HG02623 (cell line): ENCODE results near the gene TMEM43.

Experiments
- ATAC-seq: cut with Tn5 transposase; IDR thresholded peaks from one replicate; pipeline ENCODE4 v1.9.1; 2021; ENCODE audit warnings: moderate library complexity; ENCODE audit not compliant: unreplicated experiment

TMEM43 gene

DNA sequence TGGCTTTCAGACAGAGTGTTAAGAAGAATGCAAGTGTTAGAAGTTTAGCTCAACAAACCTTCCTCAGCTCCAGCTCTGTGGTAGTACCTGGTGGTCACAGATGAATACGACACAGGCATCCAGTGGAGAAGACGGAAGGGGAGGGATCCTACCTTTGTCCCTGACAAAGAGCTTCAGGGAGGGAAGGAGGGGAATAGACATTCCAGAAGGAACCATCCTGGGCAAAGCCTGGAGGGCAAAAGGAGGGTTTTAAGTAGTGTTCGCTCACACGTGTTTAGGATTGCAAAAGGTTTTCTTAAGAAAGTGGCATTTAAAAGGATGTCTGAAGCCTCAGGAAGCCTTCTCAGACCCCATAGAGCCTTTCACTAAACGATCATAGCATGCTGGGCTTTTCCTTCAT is 3.0 kb upstream of the TMEM43 start:
- no peak for ATAC-seq

DNA sequence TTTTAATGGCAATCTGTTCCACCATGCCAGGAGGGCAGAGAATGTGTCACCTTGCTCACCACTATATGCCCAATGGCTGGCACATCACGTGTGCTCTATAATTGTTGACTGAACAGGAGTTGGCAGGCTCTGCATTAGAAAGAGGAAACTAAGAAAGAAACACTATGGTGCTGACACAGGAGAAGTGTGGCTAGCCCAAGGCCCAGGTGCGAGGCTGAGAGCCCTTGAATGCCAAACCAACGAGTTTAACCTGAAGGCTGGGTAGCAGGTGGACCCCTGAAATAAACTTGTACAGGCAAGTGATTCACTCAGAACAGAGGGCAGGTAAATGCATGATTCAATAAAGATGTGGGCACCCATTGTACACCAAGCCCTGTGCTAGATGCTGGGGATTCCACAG is 2.6 kb upstream of the TMEM43 start:
- no peak for ATAC-seq

DNA sequence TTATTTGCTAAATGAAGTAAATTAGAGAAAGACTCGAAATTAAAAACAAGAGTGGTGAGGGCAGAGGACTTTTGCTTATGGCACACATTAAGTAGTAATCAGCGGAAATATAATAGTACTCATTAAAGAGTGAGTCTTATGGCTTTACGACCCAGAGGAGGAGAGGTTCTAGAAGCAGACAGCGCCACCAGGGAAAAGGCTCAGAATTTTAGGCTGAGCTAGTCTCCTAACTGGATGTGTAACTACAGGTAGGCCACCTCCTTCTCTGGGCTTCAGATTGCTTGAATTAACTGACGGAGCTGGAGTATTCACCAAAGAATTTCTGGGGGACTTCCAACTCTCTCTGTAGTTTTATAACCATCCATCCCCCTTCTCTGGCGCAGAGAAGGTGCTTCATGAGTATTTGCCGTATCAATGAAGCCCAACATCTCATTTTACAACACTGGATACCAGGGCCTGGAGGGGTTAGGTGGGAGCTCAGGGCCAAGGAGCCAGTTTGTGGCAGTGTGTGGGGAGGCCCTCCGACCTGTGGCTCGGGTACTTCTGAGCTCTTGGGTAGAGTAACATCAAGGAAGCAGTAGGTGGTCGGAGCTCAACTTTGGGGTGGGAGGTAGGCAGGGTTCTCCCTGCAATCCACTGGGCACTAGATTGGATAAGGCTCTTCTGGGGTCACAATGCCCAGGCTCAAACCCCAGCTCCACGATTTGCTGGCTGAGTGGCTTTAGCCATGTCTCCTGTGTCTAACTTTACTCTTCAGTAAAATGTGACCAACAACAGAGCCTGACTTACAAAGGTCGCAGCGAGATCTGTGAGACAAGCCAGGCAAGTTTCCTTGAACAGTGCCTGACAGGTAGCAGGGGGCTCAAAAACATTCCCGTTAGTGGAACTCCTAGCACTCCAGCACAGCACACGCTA is 1.3 kb upstream of the TMEM43 start:
- ATAC-seq = no peak

DNA sequence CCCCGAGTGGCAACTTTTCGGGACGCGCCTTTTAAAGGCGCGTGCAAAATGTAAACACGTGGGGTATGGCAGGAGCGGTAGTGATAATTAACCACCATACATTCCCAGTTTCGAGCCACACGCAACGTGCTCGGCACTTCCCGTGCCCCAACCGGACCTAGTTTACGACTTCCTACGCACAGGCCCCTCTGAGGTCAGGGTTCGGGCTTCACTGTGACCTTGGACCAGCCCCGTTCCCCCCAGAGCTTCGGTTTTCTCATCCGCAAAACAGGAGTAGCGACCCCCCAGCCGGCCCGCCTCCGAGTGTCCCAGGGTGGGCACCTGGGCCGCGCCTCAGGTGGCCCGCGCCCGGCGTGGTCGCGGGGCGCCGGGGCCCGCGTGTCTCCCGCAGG is 633 bp upstream of the TMEM43 start:
- ATAC-seq = peak; percentile 35

DNA sequence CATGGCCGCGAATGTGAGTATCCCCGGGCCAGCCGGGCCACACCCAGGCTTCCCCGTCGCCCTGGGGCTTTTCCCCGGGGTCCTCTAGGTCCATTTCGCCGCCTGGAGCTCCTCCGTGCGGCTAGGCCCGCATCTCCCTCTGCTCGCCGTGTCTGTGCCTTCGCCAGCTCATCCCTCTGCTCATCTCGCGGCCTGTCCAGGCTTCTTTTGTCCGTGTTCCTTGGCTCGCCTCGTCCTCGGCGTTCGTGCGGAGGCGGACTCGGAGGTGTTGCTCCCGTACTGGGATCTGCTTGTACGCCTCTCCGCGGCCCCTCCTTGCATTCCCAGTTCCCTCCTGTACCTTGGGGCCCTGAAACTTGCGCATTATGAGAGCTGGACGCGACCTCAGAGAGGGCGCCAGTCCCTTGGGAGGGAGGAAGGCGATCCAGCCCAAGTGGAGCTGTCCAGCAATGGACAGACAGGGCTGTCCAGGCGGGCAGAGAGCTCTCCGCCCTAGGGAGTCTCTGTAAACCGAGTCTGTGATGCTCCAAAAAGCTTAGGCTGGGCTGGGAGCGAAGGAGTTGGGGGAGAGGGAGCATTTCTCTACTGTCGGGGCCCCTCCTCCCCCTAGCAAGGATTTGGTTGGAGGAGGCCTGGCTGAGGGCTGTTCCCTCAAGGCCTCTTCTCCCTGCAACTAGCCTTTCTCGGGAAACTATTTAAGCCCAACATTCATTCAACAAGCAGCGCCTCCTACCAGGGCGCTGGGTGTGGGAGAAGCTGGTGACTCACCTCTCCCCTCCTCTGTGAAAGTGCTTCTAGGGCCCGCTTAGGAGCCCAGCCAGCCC is 553 bp downstream of the TMEM43 start:
- peak; percentile 20 for ATAC-seq

DNA sequence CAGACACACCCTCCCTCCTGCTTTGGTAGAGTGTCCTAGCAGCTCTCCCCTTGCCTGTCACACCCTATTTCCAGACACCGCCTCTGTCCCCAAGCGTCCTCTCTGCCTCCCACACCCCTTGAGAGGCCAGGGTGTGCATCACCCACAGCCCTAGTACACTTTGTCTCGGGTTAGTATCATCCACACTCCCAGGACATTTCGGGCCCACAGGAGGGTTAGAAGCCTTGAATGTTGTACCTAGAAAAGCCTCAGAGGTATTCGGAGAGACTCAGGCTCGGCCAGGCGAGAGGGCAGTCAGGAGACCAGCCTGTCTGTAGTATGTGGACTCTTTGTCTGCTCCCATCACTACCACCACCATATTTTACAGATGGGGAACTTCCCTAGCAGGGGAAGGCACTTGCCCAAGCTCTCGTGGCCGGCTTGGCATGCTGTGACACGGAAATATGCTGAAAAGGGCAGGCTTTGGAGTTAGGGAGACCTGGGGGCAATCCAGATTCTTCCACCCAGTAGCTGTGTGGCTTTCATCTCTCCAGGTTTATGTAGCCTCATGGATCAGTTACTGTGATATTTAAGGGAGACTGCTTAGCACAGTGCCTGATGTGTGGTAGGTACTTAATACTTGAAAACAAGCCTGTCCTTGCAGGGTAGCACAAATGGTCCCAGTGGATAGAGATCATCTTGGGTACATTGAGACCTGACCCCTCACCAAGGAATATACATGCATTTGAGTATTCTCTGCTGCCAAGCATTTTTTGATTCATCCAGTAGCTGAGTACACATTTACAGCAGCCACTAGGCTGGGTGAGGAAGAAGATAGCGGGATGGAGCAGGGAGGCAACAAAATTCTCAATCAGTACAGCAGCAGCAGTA is 1.4 kb downstream of the TMEM43 start:
- no peak for ATAC-seq

DNA sequence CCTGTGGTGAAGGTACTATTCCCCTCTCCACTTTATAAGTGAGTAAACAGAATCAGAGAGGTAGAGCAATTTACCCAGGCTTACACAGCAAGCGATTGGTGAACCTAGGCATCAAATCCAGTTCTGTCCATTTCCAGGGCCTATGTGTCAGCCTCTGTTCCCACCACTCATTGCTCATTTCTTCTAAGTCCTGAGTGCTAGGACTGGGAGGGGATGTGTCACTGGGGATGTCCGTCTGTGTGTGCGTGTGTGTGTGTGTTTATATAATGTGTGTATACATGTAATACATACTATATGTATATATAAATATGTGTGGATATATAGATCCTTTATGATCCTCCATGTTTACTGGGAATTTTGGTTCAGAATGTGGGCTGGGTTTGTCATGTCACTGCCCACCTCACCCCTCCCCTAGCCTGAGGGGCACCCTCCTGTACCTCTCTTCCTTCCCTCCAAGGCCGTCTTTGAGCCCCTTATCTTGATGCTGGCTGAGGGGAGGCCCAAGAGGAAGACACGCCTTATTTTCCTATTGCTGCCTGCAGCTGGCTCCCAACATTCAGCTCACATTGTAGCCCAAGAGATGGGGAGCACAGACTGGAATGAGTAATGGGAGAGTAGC is 2.1 kb downstream of the TMEM43 start:
- ATAC-seq = no peak

DNA sequence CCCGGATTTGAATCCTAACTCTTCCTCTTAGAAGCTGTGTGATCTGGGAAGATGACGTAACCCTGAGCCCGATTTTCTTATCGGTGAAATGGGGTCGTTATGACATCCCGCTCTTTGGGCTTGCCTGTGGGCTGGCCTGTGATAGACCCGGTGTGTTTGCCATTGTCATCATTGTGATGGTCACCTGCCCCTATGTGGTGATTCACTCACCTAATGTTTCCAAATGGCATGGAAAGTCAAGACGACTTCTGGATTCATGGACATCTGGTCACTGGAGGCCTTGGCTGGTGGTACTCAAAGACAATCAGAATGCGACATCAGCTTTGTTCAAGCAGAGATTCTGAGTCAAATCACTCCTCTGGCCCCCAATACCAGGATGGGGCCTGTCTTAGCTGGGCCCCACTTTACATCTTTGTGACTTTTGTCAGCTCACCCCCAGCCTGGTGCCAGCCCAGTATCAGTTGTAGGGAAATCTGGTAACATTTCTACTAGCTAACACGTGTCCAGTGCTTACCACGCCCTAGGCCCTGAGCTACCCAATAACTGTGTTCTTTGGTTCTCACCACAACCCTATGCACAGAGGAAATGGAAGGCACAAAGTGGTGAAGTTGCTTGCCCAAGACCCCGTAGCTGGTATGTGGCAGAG is 2.8 kb downstream of the TMEM43 start:
- no peak for ATAC-seq

DNA sequence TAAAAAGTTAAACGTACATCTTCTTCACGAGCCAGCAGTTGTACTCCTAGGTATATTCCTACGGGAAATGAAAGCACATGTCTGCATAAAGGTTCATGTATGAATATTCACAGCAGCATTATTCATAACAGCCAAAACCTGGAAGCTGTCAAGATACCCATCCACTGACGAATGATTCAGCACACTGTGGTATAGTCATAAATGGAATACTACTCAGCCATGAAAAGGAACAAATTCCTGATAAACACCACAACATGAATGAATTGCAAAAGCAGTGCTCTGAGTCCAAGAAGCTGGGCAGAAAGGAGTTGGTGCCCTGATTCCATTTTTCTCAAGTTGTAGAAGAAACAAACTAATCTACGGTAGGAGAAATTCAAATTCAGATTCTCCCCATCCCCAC is 3.9 kb downstream of the TMEM43 start:
- no peak for ATAC-seq

DNA sequence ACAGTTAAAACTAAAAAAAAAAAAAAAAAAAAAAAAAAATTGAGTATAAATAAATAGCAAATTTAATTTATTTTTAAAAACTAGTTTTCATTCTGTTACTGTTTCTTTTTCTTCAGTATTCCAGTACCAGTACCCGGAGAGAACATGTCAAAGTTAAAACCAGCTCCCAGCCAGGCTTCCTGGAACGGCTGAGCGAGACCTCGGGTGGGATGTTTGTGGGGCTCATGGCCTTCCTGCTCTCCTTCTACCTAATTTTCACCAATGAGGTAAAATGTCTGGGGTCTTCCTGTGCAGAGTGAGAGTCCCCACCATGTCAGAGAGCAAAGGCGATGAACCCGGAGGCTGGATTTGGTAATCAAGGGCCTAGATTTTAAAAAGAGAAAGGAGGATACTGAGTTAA is 4.4 kb downstream of the TMEM43 start:
- ATAC-seq = no peak

DNA sequence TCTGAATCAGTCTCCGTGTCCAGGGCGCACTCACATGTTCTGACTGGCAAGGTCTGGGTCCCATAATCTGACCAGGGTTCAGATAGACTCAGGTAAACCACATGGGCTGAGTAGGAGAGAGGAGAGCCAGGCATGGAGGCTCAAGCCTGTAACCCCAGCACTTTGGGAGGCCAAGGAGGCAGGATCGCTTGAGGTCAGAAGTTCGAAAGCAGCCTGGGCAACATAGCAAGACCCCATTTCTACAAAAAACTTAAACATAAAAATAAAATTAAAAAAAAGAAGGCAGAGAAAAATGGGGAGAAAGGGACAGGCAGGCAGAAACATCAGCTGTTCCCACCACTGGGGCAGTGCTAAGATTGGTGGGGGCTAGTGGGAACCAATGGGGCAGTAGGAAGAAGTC is 5.4 kb downstream of the TMEM43 start:
- ATAC-seq = no peak

DNA sequence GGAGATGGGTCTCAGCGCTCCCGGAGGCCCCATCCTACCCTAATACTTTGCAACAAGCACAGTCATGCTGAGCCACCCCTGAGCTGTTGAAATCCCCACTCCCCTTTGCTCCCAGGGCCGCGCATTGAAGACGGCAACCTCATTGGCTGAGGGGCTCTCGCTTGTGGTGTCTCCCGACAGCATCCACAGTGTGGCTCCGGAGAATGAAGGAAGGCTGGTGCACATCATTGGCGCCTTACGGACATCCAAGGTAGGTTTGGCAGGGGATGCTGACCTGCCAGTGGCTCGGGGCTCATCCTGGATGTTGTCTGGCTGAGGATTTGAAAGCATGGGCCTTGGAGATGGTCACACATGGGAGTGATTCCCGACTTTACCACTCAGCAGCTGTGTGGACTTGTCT is 5.9 kb downstream of the TMEM43 start:
- ATAC-seq = no peak

DNA sequence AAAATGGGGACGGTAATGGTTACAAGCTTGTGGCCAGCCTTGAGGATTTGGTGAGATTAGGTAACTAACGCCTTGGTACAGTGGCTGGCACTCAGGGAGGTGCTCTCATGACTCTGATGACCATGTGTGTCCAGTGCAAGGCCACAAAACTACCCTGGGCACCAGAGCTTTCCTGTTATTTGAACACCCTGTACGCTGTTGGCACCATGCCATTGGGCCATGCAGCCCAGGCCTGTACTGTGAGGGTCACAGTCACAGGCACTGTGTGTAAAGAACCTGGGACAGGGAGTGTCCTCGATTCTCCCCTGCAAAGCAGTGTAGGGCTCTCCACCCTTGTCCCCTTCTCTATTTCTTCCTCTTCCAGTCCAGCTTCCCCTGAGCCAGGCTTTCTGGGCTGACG is 6.3 kb downstream of the TMEM43 start:
- no peak for ATAC-seq

DNA sequence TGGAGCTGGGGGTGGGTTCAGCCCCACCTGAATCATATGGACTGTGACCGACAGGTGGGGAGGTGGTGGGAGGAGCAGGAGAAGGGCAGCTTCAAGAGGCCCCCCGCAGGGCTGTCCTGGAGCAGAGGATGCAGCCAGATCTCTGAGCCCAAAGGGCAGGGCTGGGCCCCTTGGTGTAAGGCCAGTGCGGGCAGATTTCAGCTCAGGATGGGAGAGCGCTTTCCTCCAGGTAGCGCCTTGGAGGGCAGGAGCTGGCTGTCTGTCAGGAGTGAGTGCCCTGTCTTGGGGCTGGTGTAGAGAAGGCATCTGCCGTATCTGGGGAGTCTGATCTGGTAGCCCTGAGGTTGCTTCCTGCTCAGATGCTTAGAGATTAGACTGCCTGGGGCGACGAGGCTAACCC is 7.3 kb downstream of the TMEM43 start:
- ATAC-seq = no peak

DNA sequence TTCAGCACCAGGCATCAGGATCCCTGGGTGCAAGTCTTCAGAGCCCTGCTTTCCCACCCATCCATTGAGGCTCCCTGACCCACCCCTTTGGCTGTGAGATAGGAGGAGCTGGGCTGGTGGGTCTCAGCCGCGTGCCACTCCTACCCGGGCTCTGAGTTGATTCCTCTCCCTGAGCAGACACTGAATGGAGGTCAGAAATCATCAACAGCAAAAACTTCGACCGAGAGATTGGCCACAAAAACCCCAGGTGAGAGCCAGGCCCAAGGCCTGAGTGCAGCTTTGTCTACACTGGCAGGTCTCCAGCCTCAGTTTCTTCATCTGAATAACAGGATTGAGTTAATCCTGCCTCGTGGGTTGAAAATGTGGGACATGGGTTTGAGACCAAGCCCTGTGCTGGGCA is 7.8 kb downstream of the TMEM43 start:
- no peak for ATAC-seq

DNA sequence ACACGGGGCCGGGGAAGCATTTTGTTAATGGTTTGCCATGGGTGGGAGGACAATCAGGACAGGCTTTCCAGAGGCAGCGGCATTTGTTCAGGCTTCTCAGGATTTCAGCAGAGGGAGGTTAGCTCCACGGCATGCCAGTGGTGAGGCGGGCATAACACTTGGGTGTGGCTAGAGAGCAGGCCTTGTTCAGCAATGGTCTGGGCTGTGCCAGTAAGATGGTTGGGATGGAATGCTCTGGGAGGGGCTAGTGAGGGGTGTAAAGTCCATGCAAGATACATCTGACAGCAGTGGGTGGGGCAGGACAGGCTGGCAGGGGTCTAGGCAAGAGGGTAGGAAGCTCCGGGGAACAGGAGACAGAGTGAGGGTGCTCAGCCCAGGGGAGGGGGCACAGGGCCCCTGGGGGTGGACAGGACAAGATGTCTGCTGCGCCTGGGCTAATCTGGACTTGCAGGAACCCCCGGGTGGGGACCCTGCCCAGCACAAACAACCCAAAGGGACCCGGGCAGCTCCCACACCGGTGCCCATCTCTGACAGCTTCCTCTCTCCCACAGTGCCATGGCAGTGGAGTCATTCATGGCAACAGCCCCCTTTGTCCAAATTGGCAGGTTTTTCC is 8.4 kb downstream of the TMEM43 start:
- no peak for ATAC-seq

DNA sequence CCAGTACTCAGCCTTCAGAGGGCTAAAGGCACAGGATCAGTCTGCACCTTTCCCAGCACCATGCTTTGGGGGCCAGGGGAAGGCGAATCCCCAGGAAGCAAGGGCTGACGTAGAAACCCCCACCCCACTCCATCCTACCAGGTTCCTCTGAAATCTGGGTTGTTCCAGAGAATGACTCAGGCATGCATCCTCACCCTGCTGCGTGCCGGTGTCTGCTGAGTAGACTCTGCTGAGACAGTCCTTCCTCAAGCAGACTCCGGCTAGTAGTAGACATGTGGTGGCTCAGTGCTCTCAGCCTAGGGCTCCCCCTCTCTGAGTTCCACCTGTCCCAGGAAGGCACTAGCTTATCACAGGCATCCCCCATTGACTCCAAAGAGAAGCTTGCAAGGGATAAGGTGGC is 9.0 kb downstream of the TMEM43 start:
- no peak for ATAC-seq

DNA sequence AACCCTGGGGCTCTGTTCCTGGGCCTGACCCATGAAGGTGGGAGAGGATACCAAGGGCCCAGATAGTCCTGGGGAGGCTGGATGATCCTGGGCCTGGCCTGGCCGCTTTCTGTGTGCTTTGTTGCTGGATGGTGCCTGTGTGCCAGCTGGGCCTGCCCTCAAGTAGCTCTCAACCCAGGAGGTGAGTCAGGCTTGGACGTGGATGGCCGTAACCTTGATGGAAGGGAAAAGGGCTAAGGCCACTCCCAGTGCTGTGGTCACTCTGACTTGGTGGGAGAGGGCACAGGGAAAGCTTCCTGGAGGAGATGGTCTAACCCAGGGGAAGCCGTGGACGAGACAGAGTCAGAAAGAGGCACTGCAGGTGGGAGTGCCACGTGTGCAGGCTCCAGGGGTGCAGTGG is 9.4 kb downstream of the TMEM43 start:
- no peak for ATAC-seq

DNA sequence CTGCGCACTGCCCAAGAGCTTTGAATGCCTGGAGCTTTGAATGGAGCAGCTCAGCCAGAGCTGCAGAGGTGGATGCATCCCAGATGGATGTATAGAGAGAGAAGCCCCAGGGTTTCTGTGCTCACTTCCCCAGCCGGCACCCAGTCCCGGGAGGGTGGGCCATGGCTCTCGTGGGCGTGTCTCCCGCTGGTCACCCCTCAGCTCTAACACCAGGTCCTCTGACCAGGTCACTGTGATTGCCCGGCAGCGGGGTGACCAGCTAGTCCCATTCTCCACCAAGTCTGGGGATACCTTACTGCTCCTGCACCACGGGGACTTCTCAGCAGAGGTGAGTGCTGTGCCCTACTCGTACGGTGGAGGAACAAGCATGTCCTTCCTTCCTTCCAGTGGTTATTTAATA is 10.7 kb downstream of the TMEM43 start:
- no peak for ATAC-seq

DNA sequence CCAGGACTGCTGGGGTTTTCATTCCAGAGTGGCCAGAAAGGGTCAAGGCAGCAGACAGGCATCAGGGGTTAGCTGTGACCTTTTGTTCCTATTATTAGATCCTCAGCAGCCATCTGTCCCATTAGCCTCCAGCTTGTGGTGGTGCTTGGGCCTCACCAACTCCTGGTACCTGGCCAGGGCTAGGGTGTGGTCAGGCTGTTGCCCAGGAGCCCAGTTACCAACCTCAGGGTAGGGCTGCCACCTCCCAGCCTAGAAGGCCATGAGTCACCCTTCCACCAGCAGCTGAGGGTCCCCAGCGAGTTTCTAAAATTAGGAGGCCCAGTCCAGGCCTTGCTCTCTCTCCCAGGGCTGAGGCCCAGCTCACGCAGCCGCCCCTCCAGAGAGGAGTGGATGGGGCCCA is 12.2 kb downstream of the TMEM43 start:
- ATAC-seq = no peak
